Endodermal cell (in vitro differentiated cells): Measurements from ENCODE around the gene NUCKS1. TPM values are rescaled to one million over a fixed set of nuclear protein-coding genes. Genes with fewer than 3 reads are reported as not detected.

ENCODE experiments used
- DNase-seq: peaks from one replicate; pipeline ENCODE4 v3.0.0-alpha.2; 2017
- H3K27ac ChIP-seq: 2 replicates; pipeline ENCODE4 v1.5.1; 2013; ENCODE audit warnings: mild to moderate bottlenecking, low read depth, low read length, moderate library complexity
- H3K27me3 ChIP-seq: 2 replicates; pipeline ENCODE4 v1.6.1; 2013; ENCODE audit warnings: mild to moderate bottlenecking, low read length, moderate library complexity; ENCODE audit not compliant: insufficient read depth, control insufficient read depth, poor library complexity, severe bottlenecking
- H3K36me3 ChIP-seq: 2 replicates; pipeline ENCODE4 v1.7.0; 2013; ENCODE audit warnings: mild to moderate bottlenecking, low read length, moderate library complexity; ENCODE audit not compliant: control insufficient read depth, insufficient read depth
- H3K4me1 ChIP-seq: one replicate; pipeline ENCODE4 v1.7.0; 2013; ENCODE audit warnings: low read length; ENCODE audit not compliant: control insufficient read depth, insufficient read depth
- H3K4me3 ChIP-seq: 2 replicates; pipeline ENCODE4 v1.5.1; 2013; ENCODE audit warnings: mild to moderate bottlenecking, low read length, moderate library complexity
- H3K9ac ChIP-seq: 2 replicates; pipeline ENCODE4 v1.6.1; 2013; ENCODE audit warnings: mild to moderate bottlenecking, low read length, moderate library complexity; ENCODE audit not compliant: poor library complexity, severe bottlenecking; ENCODE audit errors: extremely low read depth
- H3K9me3 ChIP-seq: 2 replicates; pipeline ENCODE4 v1.6.1; 2013; ENCODE audit warnings: mild to moderate bottlenecking, low read length, moderate library complexity; ENCODE audit not compliant: control insufficient read depth
- H3K27ac Mint-ChIP-seq: 2 replicates; pipeline ENCODE4 v1.8.0; 2020; ENCODE audit warnings: mixed read lengths
- H3K27me3 Mint-ChIP-seq: 2 replicates; pipeline ENCODE4 v1.8.0; 2021; ENCODE audit warnings: mild to moderate bottlenecking, mixed read lengths; ENCODE audit not compliant: insufficient read depth
- H3K36me3 Mint-ChIP-seq: 2 replicates; pipeline ENCODE4 v1.8.0; 2020; ENCODE audit warnings: low read depth, mixed read lengths
- H3K4me1 Mint-ChIP-seq: 2 replicates; pipeline ENCODE4 v1.8.0; 2020; ENCODE audit warnings: mixed read lengths
- H3K4me3 Mint-ChIP-seq: 2 replicates; pipeline ENCODE4 v1.8.0; 2020; ENCODE audit warnings: mild to moderate bottlenecking, moderate library complexity, mixed read lengths
- H3K9me3 Mint-ChIP-seq: 2 replicates; pipeline ENCODE4 v1.8.0; 2020; ENCODE audit warnings: mild to moderate bottlenecking, mixed read lengths
- CTCF ChIP-seq: fragments of 200-600 bp; sonication (generic); conservative IDR thresholded peaks from 2 replicates; pipeline ENCODE4 v1.5.0; 2021; ENCODE audit warnings: antibody characterized with exemption, mild to moderate bottlenecking
- WGBS, 2 experiments: methylation state at CpG; one replicate each; pipeline versions ENCODE4 v1.1.5 to v1.1.7; 2013; ENCODE audit warnings: missing lambda C conversion rate in 2 of 2, mixed read lengths in 1 of 2; ENCODE audit not compliant: insufficient coverage in 1 of 2, insufficient read length in 1 of 2; 5-methylcytosine and 5-hydroxymethylcytosine counted together
- total RNA-seq, 2 donors: library from RNA; stranded (reverse); fragmentation: NEBNext Ultra II Directional in 1 of 2; extraction: Animal tissue kit (Norgen Biotek cat#: 25700) in 1 of 2; gene quantifications; 2 replicates in 1 of 2; 3 replicates in 1 of 2; pipeline ENCODE4 v1.2.1, GENCODE V29; 2021

NUCKS1 gene
- total RNA-seq, 2 donors from 2014 or later = 380 to 532 TPM

- H3K27me3 Mint-ChIP-seq = no peaks in the 10 kb centered on the region
- no peaks in the 10 kb centered on the region for H3K36me3 Mint-ChIP-seq
- H3K27me3 ChIP-seq = no peaks in the 10 kb centered on the region
- H3K4me3 Mint-ChIP-seq = no peak overlapping the region
- no peaks in the 10 kb centered on the region for H3K36me3 ChIP-seq
- peaks cover 31% of the 10 kb centered on the region for H3K4me1 Mint-ChIP-seq
- H3K4me3 ChIP-seq = no peak overlapping the region
- no peak overlapping the region for H3K9ac ChIP-seq
- peak; percentile 73 for DNase-seq
- H3K4me1 ChIP-seq = peaks cover 11% of the 10 kb centered on the region
- H3K27ac ChIP-seq = peak overlapping the region; percentile 64
- H3K9me3 ChIP-seq = no peaks in the 10 kb centered on the region
- WGBS, 2 experiments = 62 to 73% methylated on average over 5 to 7 of the region's 7 CpGs
- no peaks in the 10 kb centered on the region for H3K9me3 Mint-ChIP-seq
- peak overlapping the region; percentile 31 for H3K27ac Mint-ChIP-seq
- no peak for TF ChIP-seq CTCF
Measured at GRCh38 chr1:205688171-205689080, 61.6 kb downstream of the NUCKS1 start.

GRCh38 chr1:205687242-205687641, 62.7 kb downstream of the NUCKS1 start:
- no peak overlapping the region for H3K27ac ChIP-seq
- H3K4me1 ChIP-seq = peaks cover 11% of the 10 kb centered on the region
- H3K27me3 Mint-ChIP-seq = peaks cover 4% of the 10 kb centered on the region
- H3K36me3 ChIP-seq = no peaks in the 10 kb centered on the region
- DNase-seq = peak; percentile 66
- H3K27ac Mint-ChIP-seq = no peak overlapping the region
- H3K4me1 Mint-ChIP-seq = peaks cover 26% of the 10 kb centered on the region
- H3K27me3 ChIP-seq = no peaks in the 10 kb centered on the region
- no peaks in the 10 kb centered on the region for H3K9me3 ChIP-seq
- TF ChIP-seq CTCF = no peak
- no peaks in the 10 kb centered on the region for H3K9me3 Mint-ChIP-seq
- WGBS, 2 experiments = 96 to 100% methylated on average over 1 to 2 of the region's 2 CpGs
- no peak overlapping the region for H3K4me3 Mint-ChIP-seq
- no peak overlapping the region for H3K9ac ChIP-seq
- no peak overlapping the region for H3K4me3 ChIP-seq
- H3K36me3 Mint-ChIP-seq = no peaks in the 10 kb centered on the region

GRCh38 chr1:205681364-205681763, 68.6 kb downstream of the NUCKS1 start:
- Histone ChIP-seq H3K4me3 (no peak overlapping the region), H3K27ac (no peak overlapping the region), H3K27me3 (peaks cover 12% of the 10 kb centered on the region), H3K9ac (no peak overlapping the region), H3K9me3 (no peaks in the 10 kb centered on the region), H3K36me3 (no peaks in the 10 kb centered on the region), H3K4me1 (peaks cover 14% of the 10 kb centered on the region)
- Mint-ChIP-seq H3K9me3 (no peaks in the 10 kb centered on the region), H3K4me3 (peak overlapping the region; percentile 64), H3K27ac (no peak overlapping the region), H3K4me1 (peaks cover 22% of the 10 kb centered on the region), H3K27me3 (peaks cover 17% of the 10 kb centered on the region), H3K36me3 (no peaks in the 10 kb centered on the region)
- no peak for TF ChIP-seq CTCF
- 85 to 86% methylated on average over 2 to 3 of the region's 3 CpGs for whole genome bisulfite sequencing, 2 experiments
- DNase-seq = no peak
